Astrocyte (in vitro differentiated cells and primary cell): ENCODE results near the gene JPT2.

ENCODE experiments used
- EZH2 ChIP-seq: IDR thresholded peaks from 2 replicates; pipeline ENCODE4 v1.6.1; 2012; ENCODE audit warnings: mild to moderate bottlenecking, low read length, inconsistent platforms; ENCODE audit not compliant: insufficient read depth
- TF ChIP-seq, protein P1 (sequence below): IDR thresholded peaks from 2 replicates; pipeline ENCODE4 v1.5.1; 2011; ENCODE audit warnings: low read depth, mild to moderate bottlenecking, inconsistent platforms, low read length, moderate library complexity; ENCODE audit not compliant: insufficient read depth

DNA sequence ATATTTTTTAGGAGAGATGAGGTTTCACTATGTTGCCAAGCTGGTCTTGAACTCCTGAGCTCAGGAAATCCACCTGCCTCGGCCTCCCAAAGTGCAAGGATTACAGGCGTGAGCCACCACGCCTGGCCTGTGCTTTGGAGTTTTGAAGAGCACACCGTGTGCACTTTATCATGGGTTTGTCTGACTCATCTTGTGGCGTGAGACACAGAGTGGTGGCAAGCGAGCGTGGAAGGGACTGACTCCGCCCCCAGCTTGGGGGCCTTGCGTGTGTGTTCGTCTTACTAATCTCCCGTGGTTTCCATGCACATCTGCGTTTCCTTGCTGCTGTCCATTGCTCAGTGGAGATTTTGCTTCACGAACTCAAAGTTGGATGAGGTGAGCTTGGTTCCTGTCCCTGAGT lies 43.0 kb upstream of the JPT2 start:
- TF ChIP-seq, protein P1, sequence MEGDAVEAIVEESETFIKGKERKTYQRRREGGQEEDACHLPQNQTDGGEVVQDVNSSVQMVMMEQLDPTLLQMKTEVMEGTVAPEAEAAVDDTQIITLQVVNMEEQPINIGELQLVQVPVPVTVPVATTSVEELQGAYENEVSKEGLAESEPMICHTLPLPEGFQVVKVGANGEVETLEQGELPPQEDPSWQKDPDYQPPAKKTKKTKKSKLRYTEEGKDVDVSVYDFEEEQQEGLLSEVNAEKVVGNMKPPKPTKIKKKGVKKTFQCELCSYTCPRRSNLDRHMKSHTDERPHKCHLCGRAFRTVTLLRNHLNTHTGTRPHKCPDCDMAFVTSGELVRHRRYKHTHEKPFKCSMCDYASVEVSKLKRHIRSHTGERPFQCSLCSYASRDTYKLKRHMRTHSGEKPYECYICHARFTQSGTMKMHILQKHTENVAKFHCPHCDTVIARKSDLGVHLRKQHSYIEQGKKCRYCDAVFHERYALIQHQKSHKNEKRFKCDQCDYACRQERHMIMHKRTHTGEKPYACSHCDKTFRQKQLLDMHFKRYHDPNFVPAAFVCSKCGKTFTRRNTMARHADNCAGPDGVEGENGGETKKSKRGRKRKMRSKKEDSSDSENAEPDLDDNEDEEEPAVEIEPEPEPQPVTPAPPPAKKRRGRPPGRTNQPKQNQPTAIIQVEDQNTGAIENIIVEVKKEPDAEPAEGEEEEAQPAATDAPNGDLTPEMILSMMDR, result no peak
- no peak for TF ChIP-seq EZH2
